ENCODE results near the gene WNT9A.

WNT9A gene

DNA sequence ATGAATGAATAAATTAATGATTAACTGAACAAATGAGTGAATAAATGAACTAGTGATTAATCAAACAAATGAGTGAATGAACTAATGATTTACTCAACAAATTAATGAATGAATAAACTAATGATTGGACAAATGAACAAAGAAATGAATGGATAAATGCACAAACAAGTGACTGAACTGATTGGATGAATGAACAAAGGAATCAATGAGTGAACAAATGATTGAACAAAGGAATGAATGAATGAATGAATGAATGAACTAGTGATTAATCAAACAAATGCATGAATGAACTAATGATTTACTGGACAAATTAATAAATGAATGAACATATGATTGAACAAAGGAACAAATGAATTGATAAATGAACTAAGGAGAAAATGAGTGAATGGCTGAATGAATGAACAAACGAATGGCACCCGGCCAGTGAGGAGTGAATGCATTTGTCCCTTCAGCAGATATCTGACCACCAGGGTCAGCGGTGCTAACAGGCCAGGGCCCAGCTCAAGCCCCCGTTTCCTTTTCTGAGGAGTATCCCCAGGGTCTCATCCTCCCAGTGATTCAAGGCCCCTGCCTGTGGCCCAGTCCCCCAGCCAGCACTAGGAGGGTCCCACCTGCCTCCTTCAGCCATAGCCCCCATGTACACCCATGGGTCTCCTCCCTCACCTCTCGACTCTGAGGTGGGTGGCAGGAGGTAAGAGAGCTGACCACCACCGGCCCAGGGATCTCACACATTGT, 49.9 kb downstream of the WNT9A start:
- DNase-seq (ENCODE audit: low read depth), result no peak

DNA sequence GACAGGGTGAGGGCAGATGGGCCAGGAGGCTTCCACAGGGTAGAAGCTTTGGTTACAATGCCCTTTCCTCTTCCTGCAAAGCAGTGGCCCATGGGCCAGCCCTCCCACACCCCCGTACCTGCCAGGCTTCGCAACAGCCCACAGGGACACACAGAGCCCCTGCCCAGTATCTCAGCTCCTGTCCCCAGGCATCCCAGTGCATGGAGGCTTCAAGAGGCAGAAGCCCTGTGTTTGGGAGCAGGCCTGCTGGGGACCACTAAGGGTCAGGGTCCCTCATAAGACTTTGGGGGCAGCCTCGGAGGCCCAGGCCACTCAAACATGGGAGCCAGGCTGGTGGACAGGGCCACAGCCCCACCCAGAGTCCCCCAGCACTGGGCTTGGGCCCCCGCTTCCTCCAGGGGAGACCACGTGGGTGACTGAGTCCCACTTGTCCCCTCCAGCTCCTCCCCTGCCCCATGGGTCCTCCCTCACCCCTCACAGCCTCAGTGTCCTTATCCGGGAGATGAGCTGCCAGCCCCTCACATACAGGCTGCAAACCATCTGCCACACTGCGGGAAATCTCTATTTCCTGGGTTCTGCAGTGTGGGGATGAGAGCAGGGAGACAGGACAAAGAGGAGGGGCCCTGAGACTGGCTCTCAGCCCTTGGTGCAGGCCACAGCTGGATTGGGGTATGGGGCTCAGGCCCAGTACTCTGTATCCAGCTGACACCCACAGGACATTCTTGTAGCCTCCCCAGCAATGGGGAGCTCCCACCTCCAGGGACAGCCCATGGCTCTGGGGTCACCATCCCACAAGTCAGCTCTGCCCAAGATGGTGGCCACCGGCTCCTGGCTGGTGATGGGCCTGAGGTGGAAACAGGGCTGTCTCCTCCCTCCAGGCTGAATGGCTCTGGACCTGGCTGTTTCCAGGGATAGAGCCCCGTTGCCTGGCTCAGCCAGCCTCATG, 50.7 kb downstream of the WNT9A start:
- DNase-seq (ENCODE audit: low read depth), result no peak

GRCh38 chr1:227895828-227896685, 51.7 kb downstream of the WNT9A start:
- DNase-seq (ENCODE audit: low read depth), result no peak

DNA sequence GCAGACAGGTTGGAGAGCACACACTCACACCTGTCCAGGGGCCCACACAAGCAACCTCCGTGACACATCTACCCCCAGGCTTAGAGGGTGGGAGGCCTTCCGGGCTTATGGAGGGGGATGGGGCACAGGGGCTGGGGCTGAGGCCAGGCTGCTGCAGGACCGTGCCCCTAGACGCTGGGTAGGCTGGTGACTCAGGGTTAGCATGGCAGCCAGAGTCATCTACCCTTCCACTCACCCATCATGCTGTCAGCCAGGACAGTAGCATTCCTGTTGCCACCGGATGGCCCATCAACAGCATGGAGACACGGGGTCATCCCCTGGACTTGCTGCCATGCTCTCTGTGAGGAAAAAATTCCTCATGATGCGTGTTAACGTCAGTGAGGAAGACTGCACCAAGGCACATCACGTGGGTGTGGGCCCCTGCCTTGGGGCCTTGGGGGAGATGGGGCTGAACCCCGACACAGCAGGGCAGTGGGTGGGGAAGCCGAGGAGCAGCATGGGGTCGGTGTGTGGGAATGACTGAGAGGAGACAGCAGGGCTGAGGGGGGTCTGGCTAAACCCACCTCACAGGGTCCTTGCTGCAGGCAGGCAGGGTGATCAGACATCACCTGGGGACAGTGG, 52.8 kb downstream of the WNT9A start:
- no peak for DNase-seq (ENCODE audit: low read depth)

DNA sequence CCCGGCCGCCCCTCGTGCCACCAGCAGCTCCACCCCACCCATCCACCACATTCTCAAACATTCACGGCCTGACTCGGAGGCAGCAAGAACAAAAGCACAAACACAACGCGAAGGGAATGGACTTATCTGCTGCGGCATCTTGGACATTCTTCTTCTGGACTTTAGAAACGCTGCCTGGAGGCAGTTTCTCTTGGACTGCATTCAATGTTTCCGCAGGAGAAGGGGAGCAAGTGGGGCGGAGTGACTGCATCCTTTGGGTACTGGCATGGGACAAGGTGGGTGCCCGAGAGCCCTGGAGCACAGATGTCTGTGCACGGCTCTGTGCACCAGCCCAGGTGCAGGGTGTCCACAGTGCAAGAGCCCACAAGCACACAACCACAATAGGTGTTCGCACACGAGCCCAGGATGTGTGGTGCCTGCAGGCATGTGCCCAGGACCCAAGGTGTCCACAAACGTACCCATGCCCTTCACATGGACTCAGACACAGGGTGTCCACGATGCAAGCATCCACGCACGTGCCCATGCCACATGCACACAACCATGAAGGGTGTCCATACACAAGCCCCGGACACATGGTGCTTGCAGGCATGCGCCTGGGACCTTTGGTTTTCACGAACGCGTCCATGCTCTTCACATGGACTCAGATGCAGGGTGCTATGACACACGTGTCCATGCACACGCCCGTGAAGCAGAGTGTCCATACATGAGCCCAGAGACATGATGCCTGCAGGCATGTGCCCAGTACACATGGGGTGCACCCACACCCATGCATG, 53.6 kb downstream of the WNT9A start:
- no peak for DNase-seq (ENCODE audit: low read depth)

GRCh38 chr1:227893300-227893948, 54.3 kb downstream of the WNT9A start:
- no peak for DNase-seq (ENCODE audit: low read depth)

GRCh38 chr1:227892489-227893299, 55.0 kb downstream of the WNT9A start:
- DNase-seq (ENCODE audit: low read depth), result no peak

- no peak for DNase-seq (ENCODE audit: low read depth)
These were observed 55.7 kb downstream of the WNT9A start for GRCh38 chr1:227891955-227892488.

- no peak for DNase-seq (ENCODE audit: low read depth)
These were observed 56.3 kb downstream of the WNT9A start for GRCh38 chr1:227891223-227891954.

DNA sequence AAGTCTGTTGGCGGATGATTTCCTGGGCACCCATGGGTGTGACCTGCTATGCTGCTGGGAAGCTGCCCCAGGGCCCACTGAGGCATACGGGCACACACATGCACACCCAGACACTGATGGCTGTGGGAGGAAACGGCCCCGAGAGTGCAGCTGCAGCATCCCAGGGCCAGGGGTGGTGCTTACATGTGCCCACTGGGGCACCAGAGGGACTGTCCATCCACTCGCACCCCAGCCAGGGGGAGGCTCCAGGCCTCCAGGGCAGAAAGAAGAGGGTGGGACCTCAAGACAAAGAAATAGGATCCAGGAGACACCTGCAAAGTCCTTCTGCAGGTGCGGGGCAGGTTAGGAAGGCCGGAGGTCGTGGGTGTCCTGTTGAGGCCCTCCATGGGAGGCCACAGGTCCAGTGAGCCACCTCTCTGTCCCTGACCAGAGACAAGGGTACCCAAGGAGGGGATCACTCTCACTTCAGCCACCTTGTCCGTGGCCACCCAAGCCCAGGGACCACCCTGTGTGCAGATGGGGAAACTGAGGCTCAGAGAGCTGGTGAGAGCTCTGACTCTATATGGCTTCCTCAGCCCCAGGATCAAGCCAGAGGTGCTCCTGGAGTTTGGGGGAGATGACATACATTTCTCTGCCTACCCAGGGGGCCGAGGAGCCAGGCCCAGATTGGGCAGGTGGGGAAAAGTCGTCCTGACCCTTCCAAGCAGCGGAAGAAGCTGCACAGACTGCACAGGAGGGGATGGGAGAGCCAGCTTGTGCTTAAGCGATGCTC, 57.1 kb downstream of the WNT9A start:
- no peak for DNase-seq (ENCODE audit: low read depth)

DNA sequence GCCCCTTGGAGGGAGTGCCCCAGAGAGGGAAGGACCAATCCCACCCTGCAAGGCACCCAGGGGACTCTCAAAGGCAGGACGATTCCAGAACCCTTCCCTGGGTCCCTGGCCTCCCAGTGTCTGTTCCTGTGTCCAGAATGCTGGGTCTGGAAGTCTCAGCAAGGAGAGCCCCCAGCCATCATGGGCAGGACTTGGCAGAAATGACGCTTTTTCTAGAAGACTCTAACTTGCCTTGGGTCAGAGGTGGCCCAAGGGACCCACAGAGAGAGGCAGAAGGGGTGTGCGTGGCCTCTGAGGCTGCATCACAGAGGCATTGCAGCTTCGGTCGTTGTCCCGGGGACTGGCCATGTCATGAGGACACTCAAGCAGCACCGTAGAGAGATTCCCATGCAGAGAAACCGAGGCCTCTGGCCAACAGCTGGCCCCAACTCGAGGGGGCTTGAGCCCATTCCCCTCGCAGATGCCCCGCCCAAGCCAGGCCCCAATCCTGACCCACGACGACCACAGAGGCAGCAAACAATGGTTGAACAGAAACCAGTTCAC, 57.8 kb downstream of the WNT9A start:
- no peak for DNase-seq (ENCODE audit: low read depth)

DNA sequence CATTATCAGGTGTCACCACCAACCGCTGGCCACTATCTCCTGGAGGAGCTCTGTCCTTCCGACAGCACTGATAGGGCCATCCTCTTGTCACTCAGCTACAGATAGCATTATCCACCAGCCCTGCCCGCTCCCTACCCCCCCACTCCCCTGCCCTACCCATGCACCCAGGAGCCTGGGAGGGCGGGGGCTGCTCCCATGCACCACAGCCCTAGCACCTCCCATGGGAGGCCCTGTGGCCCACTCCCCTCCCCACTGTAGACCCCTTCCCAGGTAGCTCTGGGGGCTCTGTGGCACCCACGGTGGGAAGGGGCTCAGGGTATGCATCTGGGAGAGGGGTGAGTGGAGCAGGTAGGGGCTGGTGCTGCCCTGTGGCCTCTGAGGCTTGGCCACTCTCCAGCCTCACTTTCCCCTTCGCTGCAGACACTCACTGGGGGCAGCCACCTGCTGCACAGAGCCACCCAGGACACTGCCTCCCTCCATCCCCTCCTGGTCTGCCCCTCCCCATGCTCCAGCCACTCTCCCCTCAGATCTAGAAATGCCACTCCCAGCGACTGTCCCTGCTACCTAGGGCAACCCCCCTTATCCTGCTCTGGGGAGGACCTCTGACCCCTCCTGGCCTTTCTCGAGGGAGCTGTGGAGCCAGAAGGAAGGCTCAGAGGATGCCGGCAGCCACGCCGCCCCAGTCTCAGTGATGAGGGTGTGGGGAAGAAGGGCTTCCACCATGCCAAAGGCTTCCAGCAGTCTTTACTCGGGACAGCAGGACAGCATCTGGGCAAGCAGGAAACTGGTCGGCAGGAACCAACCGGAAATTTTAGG, 58.5 kb downstream of the WNT9A start:
- DNase-seq (ENCODE audit: low read depth), result no peak

DNA sequence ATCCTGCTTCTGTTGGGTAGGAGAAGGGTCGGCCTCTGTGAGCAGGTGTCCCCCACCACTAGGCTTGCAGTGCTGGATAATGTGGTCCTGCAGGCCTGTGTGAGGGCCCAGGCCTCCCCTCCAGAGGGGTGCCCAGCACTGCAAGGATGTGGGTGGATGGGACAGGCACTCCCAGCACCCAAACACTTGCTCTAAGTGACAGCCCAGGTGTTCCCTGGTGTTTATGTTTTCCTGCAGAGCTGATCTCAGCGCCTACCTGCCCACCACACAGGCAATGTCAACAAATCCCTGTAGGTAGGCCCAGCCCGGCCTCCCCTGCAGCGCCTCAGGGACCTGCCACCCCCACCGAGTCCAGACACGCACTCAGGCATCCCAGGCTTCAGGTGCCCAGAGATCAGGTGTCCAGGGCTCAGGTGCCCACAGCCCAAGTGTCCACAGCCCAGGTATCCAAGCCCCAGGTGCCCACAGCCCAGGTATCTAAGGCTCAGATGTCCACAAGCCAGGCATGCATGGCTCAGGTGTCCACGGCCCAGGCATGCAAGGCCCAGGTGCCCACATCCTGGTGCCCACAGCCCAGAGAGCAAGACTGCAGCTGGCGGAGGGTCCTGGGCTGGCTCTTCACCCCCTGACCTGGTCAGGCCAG, 59.2 kb downstream of the WNT9A start:
- DNase-seq (ENCODE audit: low read depth), result no peak

DNA sequence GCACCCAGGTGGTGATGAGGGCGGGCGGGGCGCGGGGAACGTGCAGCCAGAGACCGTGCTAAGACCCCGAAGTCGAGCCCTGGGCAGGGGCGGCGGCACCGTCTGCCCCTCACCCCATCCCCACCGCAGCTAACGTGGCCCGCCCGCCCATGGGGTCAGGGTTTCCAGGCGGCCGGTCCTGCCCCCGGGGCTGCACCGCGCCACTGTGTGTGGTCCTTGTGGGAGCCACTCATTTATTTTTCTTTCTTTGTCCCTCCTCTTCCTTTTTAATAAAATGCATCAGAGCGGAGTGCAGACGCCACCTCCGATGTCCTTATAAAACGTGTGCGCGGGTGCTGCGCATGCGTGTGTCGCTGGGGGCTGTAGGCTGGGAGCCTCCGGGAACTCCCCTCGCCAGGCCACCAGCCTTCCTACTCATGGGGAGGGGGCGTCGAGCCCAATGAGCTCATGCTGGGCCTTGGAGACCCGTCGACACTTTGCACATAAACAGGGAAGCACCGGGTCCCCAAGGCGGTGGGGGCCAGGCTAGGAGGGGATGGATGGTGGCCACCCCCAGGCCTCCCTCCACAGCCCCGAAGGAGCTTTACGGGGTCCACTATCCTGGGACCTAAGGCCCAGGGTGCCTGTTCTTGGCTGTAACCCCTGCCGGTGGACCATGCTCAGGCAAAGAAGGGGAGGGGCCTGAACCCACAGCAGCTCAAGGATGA, 59.9 kb downstream of the WNT9A start:
- no peak for DNase-seq (ENCODE audit: low read depth)

- DNase-seq (ENCODE audit: low read depth), result no peak
These were observed 60.6 kb downstream of the WNT9A start for GRCh38 chr1:227886993-227887696.

Measured in HS-5 (cell line).